ENCODE results near the gene ZNF492. TPM values are rescaled to one million over a fixed set of nuclear protein-coding genes. Genes with fewer than 3 reads are reported as not detected.

The ZNF492 gene
- total and polyA plus RNA-seq, 2 of the 8 experiments (the other 6 are each of a cell fraction or from before 2014, with no cell fraction given), result not detected

DNA sequence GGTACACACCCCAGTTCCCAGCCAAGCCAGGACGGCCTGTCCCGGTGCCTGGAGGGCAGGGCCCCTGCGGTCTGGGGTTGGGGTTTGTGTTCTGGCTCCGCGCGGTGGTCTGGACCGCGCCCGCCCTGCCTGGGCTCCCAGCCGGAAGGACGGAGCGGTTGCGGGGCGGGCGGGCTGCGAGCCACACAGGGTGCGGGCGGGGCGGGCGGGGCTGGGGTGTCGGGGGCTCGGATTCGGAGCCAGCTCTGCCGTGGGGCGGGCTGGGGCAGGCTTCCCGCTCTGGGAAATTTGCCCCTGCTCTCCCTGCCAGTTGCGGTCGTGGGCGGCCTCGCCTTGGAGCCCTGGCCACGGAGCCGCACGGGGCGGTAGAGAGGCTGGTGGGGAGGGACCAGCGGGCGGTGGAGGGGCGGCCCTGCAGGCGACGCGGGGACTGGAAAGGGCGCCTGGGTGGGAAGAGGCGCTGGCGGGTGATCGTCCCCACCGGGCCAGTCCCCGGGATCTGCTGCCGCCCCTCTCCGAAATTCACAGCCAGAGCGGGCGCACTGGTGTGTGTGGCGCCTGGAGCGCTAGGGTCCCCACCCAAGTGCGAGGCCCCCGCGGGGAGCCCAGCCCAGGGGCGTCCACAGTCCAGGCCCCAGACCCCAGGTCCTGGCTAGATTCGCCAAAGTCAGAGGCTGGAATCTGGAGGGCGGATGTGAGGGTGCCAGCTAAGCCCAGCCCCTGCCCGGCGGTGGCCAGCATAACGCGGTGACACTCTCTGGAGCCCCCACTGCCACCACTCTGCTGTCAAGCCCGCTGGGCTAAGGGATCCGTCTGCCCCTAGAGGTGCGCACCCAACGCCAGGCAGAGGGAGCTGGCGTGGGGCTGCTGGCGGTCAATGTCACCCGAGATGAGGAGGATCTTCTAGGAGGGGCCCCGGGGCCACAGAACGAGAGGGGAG, 11.0 kb upstream of the ZNF492 start:
- POLR2A ChIA-PET (ENCODE audit: partially characterized antibody), result no interaction called here
- FAIRE-seq (no peak), DNase-seq (ENCODE audit: low read depth in 1 of 2, low spot score in 2 of 2) (no peak)
- H2BK5ac ChIP-seq (ENCODE audit: low read depth, low read length), result no peak overlapping the region
- H3K36me3 ChIP-seq (ENCODE audit: control insufficient read depth in 2 of 4, insufficient read depth in 4 of 4, low read length in 3 of 4), result peaks cover 0 to 5% (median 0%) of the 10 kb centered on the region in 4 experiments; a peak in 1 of 8 replicates
- no peak overlapping the region for H3K4ac ChIP-seq (replicated peaks; ENCODE audit: insufficient read length, low read depth, low read length)
- no peaks in the 10 kb centered on the region for H4K20me1 ChIP-seq (replicated peaks in 1 of 2; ENCODE audit: control insufficient read depth in 1 of 2, insufficient read depth in 2 of 2, low read length in 2 of 2)
- H3K4me3 ChIP-seq (ENCODE audit: extremely low read depth in 1 of 4, insufficient read depth in 2 of 4, low read depth in 3 of 4, low read length in 4 of 4), result no peak overlapping the region
- H3K4me2 ChIP-seq (ENCODE audit: insufficient read depth in 1 of 2, low read depth in 2 of 2, low read length in 2 of 2), result no peak overlapping the region
- no peaks in the 10 kb centered on the region for H3K23me2 ChIP-seq (ENCODE audit: low read depth, low read length)
- no peaks in the 10 kb centered on the region for H3K4me1 ChIP-seq (replicated peaks in 1 of 4; ENCODE audit: control insufficient read depth in 3 of 4, insufficient read depth in 4 of 4, low read length in 3 of 4)
- no peak overlapping the region for H3K27ac ChIP-seq (ENCODE audit: low read depth, low read length)
- no peak overlapping the region for H2AK5ac ChIP-seq (ENCODE audit: low read depth, low read length)
- peaks cover 56 to 86% of the 10 kb centered on the region in 2 experiments; a peak in 3 of 4 replicates for H3K9me3 ChIP-seq (ENCODE audit: insufficient read depth in 2 of 2, low read depth in 1 of 2, low read length in 1 of 2)
- no peaks in the 10 kb centered on the region for H3K27me3 ChIP-seq (replicated peaks in 1 of 4; ENCODE audit: control insufficient read depth in 3 of 4, extremely low read depth in 1 of 4, insufficient read depth in 3 of 4, low read length in 3 of 4)
- WGBS, 2 experiments (ENCODE audit: extremely low coverage in 1 of 2, insufficient coverage in 1 of 2, insufficient read length in 1 of 2, insufficient replicate concordance in 2 of 2, low coverage in 1 of 2, low lambda C conversion rate in 2 of 2, missing lambda C conversion rate in 1 of 2), result 92% methylated on average over 29 of the region's 71 CpGs; no CpG with 5 or more reads in 1 of the 2 experiments
- H2BK15ac ChIP-seq (ENCODE audit: low read length), result no peak overlapping the region
- no peak overlapping the region for H2AFZ ChIP-seq (ENCODE audit: low read length)
- no peak overlapping the region for H3K23ac ChIP-seq (ENCODE audit: insufficient read length)
- H3K9ac ChIP-seq (replicated peaks in 1 of 4; ENCODE audit: extremely low read depth in 1 of 4, low read depth in 3 of 4, low read length in 3 of 4), result no peak overlapping the region
- H4K91ac ChIP-seq (replicated peaks; ENCODE audit: insufficient read length, low read length), result no peak overlapping the region
- H3K79me1 ChIP-seq (ENCODE audit: low read depth, low read length), result no peaks in the 10 kb centered on the region
- no peak overlapping the region for H3K56ac ChIP-seq (replicated peaks; ENCODE audit: insufficient read length, low read depth, low read length)
- CTCF ChIA-PET (ENCODE audit: partially characterized antibody), result no interaction called here
- H4K5ac ChIP-seq (ENCODE audit: insufficient read length, low read depth, low read length), result no peak overlapping the region
- H2BK20ac ChIP-seq (ENCODE audit: low read length), result no peak overlapping the region
- no peaks in the 10 kb centered on the region for H3K79me2 ChIP-seq (ENCODE audit: control insufficient read depth in 1 of 2, insufficient read depth in 2 of 2, low read length in 2 of 2)
- no peak overlapping the region for H2BK120ac ChIP-seq (replicated peaks; ENCODE audit: low read depth, low read length)
- no peak overlapping the region for H3K18ac ChIP-seq (ENCODE audit: extremely low read depth, low read length)
- no peak overlapping the region for H3K14ac ChIP-seq (ENCODE audit: insufficient read length)
- H4K8ac ChIP-seq (ENCODE audit: extremely low read depth, insufficient read depth, low read length), result no peak overlapping the region
- H2BK12ac ChIP-seq (ENCODE audit: low read depth, low read length), result no peak overlapping the region
- TF ChIP-seq EZH2 (IDR thresholded peaks at IDR 0.05; ENCODE audit: low read depth, low read length, severe bottlenecking) (no peak), SUZ12 (IDR thresholded peaks at IDR 0.05; ENCODE audit: low read length) (no peak), KDM4A (IDR thresholded peaks at IDR 0.05; ENCODE audit: low read depth, low read length, severe bottlenecking) (no peak), KDM5A (IDR thresholded peaks at IDR 0.05; ENCODE audit: low read length) (no peak), SP2 (IDR thresholded peaks at IDR 0.05; ENCODE audit: low read length) (no peak), GABPA (IDR thresholded peaks at IDR 0.05; ENCODE audit: borderline replicate concordance, insufficient read depth, low read length) (no peak), TBP (IDR thresholded peaks at IDR 0.05; ENCODE audit: low read depth, low read length) (no peak), SIRT6 (IDR thresholded peaks at IDR 0.05; ENCODE audit: low read length) (no peak), YY1 (IDR thresholded peaks at IDR 0.05; ENCODE audit: low read depth, low read length) (no peak)
- TF ChIP-seq, protein P1, sequence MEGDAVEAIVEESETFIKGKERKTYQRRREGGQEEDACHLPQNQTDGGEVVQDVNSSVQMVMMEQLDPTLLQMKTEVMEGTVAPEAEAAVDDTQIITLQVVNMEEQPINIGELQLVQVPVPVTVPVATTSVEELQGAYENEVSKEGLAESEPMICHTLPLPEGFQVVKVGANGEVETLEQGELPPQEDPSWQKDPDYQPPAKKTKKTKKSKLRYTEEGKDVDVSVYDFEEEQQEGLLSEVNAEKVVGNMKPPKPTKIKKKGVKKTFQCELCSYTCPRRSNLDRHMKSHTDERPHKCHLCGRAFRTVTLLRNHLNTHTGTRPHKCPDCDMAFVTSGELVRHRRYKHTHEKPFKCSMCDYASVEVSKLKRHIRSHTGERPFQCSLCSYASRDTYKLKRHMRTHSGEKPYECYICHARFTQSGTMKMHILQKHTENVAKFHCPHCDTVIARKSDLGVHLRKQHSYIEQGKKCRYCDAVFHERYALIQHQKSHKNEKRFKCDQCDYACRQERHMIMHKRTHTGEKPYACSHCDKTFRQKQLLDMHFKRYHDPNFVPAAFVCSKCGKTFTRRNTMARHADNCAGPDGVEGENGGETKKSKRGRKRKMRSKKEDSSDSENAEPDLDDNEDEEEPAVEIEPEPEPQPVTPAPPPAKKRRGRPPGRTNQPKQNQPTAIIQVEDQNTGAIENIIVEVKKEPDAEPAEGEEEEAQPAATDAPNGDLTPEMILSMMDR (IDR thresholded peaks at IDR 0.05; ENCODE audit: control extremely low read depth in 1 of 3, insufficient read depth in 1 of 3, low read depth in 1 of 3, low read length in 3 of 3), result no peak

Measured in H1 (cell line).